Transverse colon (tissue), 4 donors: Measurements from ENCODE around the gene MALT1. TPM values are rescaled to one million over a fixed set of nuclear protein-coding genes. Genes with fewer than 3 reads are reported as not detected.

ENCODE experiments used
- DNase-seq: peaks from one replicate; pipeline ENCODE4 v3.0.0-alpha.2; 2019
- H3K27ac ChIP-seq, 4 donors: fragments of 200-600 bp; sonication (generic); 2 replicates each; pipeline ENCODE4 v1.5.1; 2016 to 2018; ENCODE audit warnings: inconsistent platforms in 4 of 4
- H3K27me3 ChIP-seq: fragments of 200-600 bp; sonication (generic); 2 replicates; pipeline ENCODE4 v1.5.1; 2017; ENCODE audit warnings: inconsistent platforms
- H3K36me3 ChIP-seq, 4 donors: fragments of 200-600 bp; sonication (generic); 2 replicates each; pipeline ENCODE4 v1.5.1; 2017 to 2019; ENCODE audit warnings: inconsistent platforms in 4 of 4
- H3K4me1 ChIP-seq, 4 donors: fragments of 200-600 bp; sonication (generic); 2 replicates each; pipeline ENCODE4 v1.5.1; 2017 to 2020; ENCODE audit warnings: inconsistent platforms in 4 of 4
- H3K4me3 ChIP-seq, 4 donors: fragments of 200-600 bp; sonication (generic); 1 replicate in 1 of 4; 2 replicates in 3 of 4; pipeline versions ENCODE4 v1.5.1 to v1.6.1; 2017 to 2019; ENCODE audit warnings: inconsistent platforms in 4 of 4
- H3K9me3 ChIP-seq, 2 donors: fragments of 200-600 bp; sonication (generic); 2 replicates each; pipeline ENCODE4 v1.5.1; 2017 to 2019; ENCODE audit warnings: inconsistent platforms in 2 of 2
- CTCF ChIP-seq, 5 experiments: fragments of 200-600 bp in 3 of 5; fragments of 450-650 bp in 2 of 5; sonication (generic) in 3 of 5; IDR thresholded peaks; 1 replicate in 2 of 5; 2 replicates in 3 of 5; pipeline ENCODE4 v1.5.1; 2016 to 2017; ENCODE audit warnings: antibody characterized with exemption in 5 of 5, inconsistent platforms in 3 of 5, mild to moderate bottlenecking in 2 of 5, moderate library complexity in 1 of 5
- EP300 ChIP-seq: sonication (generic); formaldehyde crosslinking; IDR thresholded peaks from one replicate; pipeline ENCODE4 v1.6.1; 2017; ENCODE audit warnings: antibody characterized with exemption, low read depth
- POLR2A ChIP-seq: fragments of 450-650 bp; IDR thresholded peaks from one replicate; pipeline ENCODE4 v1.6.1; 2016; ENCODE audit warnings: antibody characterized with exemption, mild to moderate bottlenecking, moderate library complexity
- POLR2AphosphoS5 ChIP-seq, 3 donors: sonication (generic); formaldehyde crosslinking; IDR thresholded peaks; one replicate each; pipeline ENCODE4 v1.6.1; 2016; ENCODE audit warnings: antibody characterized with exemption in 3 of 3
- WGBS, 2 donors: methylation state at CpG; one replicate each; pipeline ENCODE4 v1.1.5; 2018; ENCODE audit warnings: low coverage in 1 of 2; 5-methylcytosine and 5-hydroxymethylcytosine counted together
- in situ Hi-C, 4 donors: fragments of 200-750 bp; cut with MboI; loops; one replicate each; pipeline versions ENCODE4 v1.15.0 to v1.15.1; 2017; ENCODE audit warnings: low sequenced_read_pairs in 3 of 4, low pct_ligation_motif_present in 1 of 4, low pct_unique_long_range_greater_than_20kb in 1 of 4
- intact Hi-C: fragments of 100-400 bp; cut with DNase I; formaldehyde crosslinking; loops from one replicate; pipeline ENCODE4 v1.15.1; 2023; ENCODE audit warnings: low total_unique reads
- total RNA-seq, 4 donors: library from RNA; depleted of rRNA; stranded (reverse); fragments of >200 nt; gene quantifications; one replicate each; pipeline ENCODE4 v1.1.0, GENCODE V29; 2016

Gene MALT1
- total RNA-seq, 4 donors from 2014 or later: 12.5 to 38.9 (median 29.5) TPM

GRCh38 chr18:58761241-58761969 is 90.1 kb downstream of the MALT1 start:
- Histone ChIP-seq H3K27ac (no peak overlapping the region), H3K9me3 (no peaks in the 10 kb centered on the region), H3K27me3 (peaks cover 15% of the 10 kb centered on the region), H3K36me3 (no peaks in the 10 kb centered on the region), H3K4me1 (peaks cover 0 to 7% (median 4%) of the 10 kb centered on the region in 4 donors), H3K4me3 (no peak overlapping the region)
- intact Hi-C loops: no loop called here
- TF ChIP-seq CTCF (IDR thresholded peaks at IDR 0.05) (no peak), EP300 (no peak), POLR2A (no peak), POLR2AphosphoS5 (IDR thresholded peaks at IDR 0.05) (no peak)
- in situ Hi-C loops: loop anchor here (5.0 to 25.0 kb wide), 4 partner anchors 227 to 349 kb away; no protein-coding TSS in a partner anchor
- 50 to 57% methylated on average over 13 to 14 of the region's 14 CpGs for WGBS, 2 donors
- no peak for DNase-seq

- Histone ChIP-seq H3K36me3 (no peaks in the 10 kb centered on the region), H3K9me3 (no peaks in the 10 kb centered on the region), H3K4me1 (peaks cover 0 to 7% (median 4%) of the 10 kb centered on the region in 4 donors), H3K4me3 (no peak overlapping the region), H3K27me3 (peaks cover 17% of the 10 kb centered on the region), H3K27ac (no peak overlapping the region)
- intact Hi-C loops (no loop called here), in situ Hi-C loops (loop anchor here (5.0 to 25.0 kb wide), 4 partner anchors 227 to 350 kb away; no protein-coding TSS in a partner anchor)
- WGBS, 2 donors: 92% methylated on average over 14 of the region's 15 CpGs; no CpG with 5 or more reads in 1 of the 2 donors
- no peak for DNase-seq
- TF ChIP-seq CTCF (IDR thresholded peaks at IDR 0.05) (no peak), POLR2AphosphoS5 (IDR thresholded peaks at IDR 0.05) (no peak), EP300 (no peak), POLR2A (no peak)
These were observed 90.9 kb downstream of the MALT1 start for GRCh38 chr18:58761970-58762780.

- H3K9me3 ChIP-seq: no peaks in the 10 kb centered on the region
- no peak overlapping the region for H3K4me3 ChIP-seq
- peaks cover 17% of the 10 kb centered on the region for H3K27me3 ChIP-seq
- H3K36me3 ChIP-seq: no peaks in the 10 kb centered on the region
- no peak for DNase-seq
- TF ChIP-seq POLR2AphosphoS5 (IDR thresholded peaks at IDR 0.05) (no peak), CTCF (IDR thresholded peaks at IDR 0.05) (no peak), POLR2A (no peak), EP300 (no peak)
- in situ Hi-C loops (loop anchor here (5.0 to 25.0 kb wide), 4 partner anchors 228 to 350 kb away; no protein-coding TSS in a partner anchor), intact Hi-C loops (no loop called here)
- H3K4me1 ChIP-seq: peaks cover under 1 to 7% (median 4%) of the 10 kb centered on the region in 4 donors
- no peak overlapping the region for H3K27ac ChIP-seq
- WGBS, 2 donors: 73 to 93% methylated on average over 7 to 10 of the region's 10 CpGs
These were observed 91.5 kb downstream of the MALT1 start for GRCh38 chr18:58762781-58763171.

- intact Hi-C loops (no loop called here), in situ Hi-C loops (loop anchor here in 3 of 4 donors (5.0 to 25.0 kb wide), 4 partner anchors 231 to 354 kb away; no protein-coding TSS in a partner anchor)
- no peaks in the 10 kb centered on the region for H3K9me3 ChIP-seq
- no peak for TF ChIP-seq CTCF (IDR thresholded peaks at IDR 0.05)
- no peak for TF ChIP-seq EP300
- TF ChIP-seq POLR2AphosphoS5 (IDR thresholded peaks at IDR 0.05): no peak
- TF ChIP-seq POLR2A: no peak
- 75 to 100% methylated on average over 2 to 3 of the region's 3 CpGs for WGBS, 2 donors
- H3K27me3 ChIP-seq: peaks cover 23% of the 10 kb centered on the region
- peak; percentile 1 for DNase-seq
- no peaks in the 10 kb centered on the region for H3K36me3 ChIP-seq
- H3K27ac ChIP-seq: no peak overlapping the region
- H3K4me1 ChIP-seq: peaks cover 7 to 19% (median 12%) of the 10 kb centered on the region in 4 donors
- H3K4me3 ChIP-seq: no peak overlapping the region
These were observed 94.9 kb downstream of the MALT1 start for GRCh38 chr18:58766164-58766563.
